HEK293 (cell line): ENCODE data around the gene PRRG1.

Experiments used
- EGR2 ChIP-seq: fragments of 450-650 bp; formaldehyde crosslinking; IDR thresholded peaks from 2 replicates; pipeline ENCODE4 v1.5.1; 2016; ENCODE audit warnings: low read depth, missing biosample characterization, missing genetic modification characterization
- GLI2 ChIP-seq: fragments of 450-650 bp; formaldehyde crosslinking; IDR thresholded peaks from 2 replicates; pipeline ENCODE4; 2017; ENCODE audit warnings: missing biosample characterization, missing genetic modification characterization, low read depth, borderline replicate concordance
- GLIS2 ChIP-seq: fragments of 450-650 bp; formaldehyde crosslinking; IDR thresholded peaks from 2 replicates; pipeline ENCODE4 v1.5.1; 2016; ENCODE audit warnings: missing biosample characterization, missing genetic modification characterization
- IKZF3 ChIP-seq: fragments of 450-650 bp; IDR thresholded peaks from 2 replicates; pipeline ENCODE4 v1.5.0; 2018; ENCODE audit warnings: missing biosample characterization, mild to moderate bottlenecking, missing genetic modification characterization, moderate library complexity
- KLF9 ChIP-seq: fragments of 450-650 bp; formaldehyde crosslinking; IDR thresholded peaks from 2 replicates; pipeline ENCODE4 v1.5.1; 2016; ENCODE audit warnings: missing biosample characterization, missing genetic modification characterization, low read depth
- MYNN ChIP-seq: fragments of 450-650 bp; formaldehyde crosslinking; IDR thresholded peaks from 2 replicates; pipeline ENCODE4 v1.5.1; 2016; ENCODE audit warnings: missing biosample characterization, missing genetic modification characterization, borderline replicate concordance
- OSR2 ChIP-seq: fragments of 450-650 bp; formaldehyde crosslinking; IDR thresholded peaks from 2 replicates; pipeline ENCODE4 v1.5.1; 2016; ENCODE audit warnings: missing biosample characterization, missing genetic modification characterization
- PATZ1 ChIP-seq: fragments of 450-650 bp; formaldehyde crosslinking; IDR thresholded peaks from 2 replicates; pipeline ENCODE4 v1.5.1; 2016; ENCODE audit warnings: missing biosample characterization, missing genetic modification characterization
- PRDM1 ChIP-seq: fragments of 450-650 bp; formaldehyde crosslinking; IDR thresholded peaks from 2 replicates; pipeline ENCODE4; 2016; ENCODE audit warnings: missing biosample characterization, missing genetic modification characterization
- TCF7L2 ChIP-seq: IDR thresholded peaks from 2 replicates; pipeline ENCODE4 v1.6.1; 2011; ENCODE audit warnings: low read depth, mild to moderate bottlenecking, inconsistent platforms, low read length, moderate library complexity, borderline replicate concordance
- TRIM28 ChIP-seq: IDR thresholded peaks from 2 replicates; pipeline ENCODE4 v1.6.1; 2011; ENCODE audit warnings: low read length, control low read depth, borderline replicate concordance
- YY1 ChIP-seq: fragments of 450-650 bp; formaldehyde crosslinking; IDR thresholded peaks from 2 replicates; pipeline ENCODE4 v1.5.1; 2018; ENCODE audit warnings: missing biosample characterization, missing genetic modification characterization
- ZBTB17 ChIP-seq: fragments of 450-650 bp; formaldehyde crosslinking; IDR thresholded peaks from 2 replicates; pipeline ENCODE4 v1.5.1; 2016; ENCODE audit warnings: missing biosample characterization, missing genetic modification characterization
- ZBTB20 ChIP-seq: fragments of 450-650 bp; formaldehyde crosslinking; IDR thresholded peaks from 2 replicates; pipeline ENCODE4 v1.5.1; 2016; ENCODE audit warnings: missing biosample characterization, missing genetic modification characterization
- ZBTB7A ChIP-seq: fragments of 450-650 bp; formaldehyde crosslinking; IDR thresholded peaks from 2 replicates; pipeline ENCODE4 v1.5.1; 2016; ENCODE audit warnings: low read depth, missing biosample characterization, missing genetic modification characterization
- ZNF121 ChIP-seq: fragments of 450-650 bp; formaldehyde crosslinking; IDR thresholded peaks from 2 replicates; pipeline ENCODE4 v1.5.1; 2016; ENCODE audit warnings: missing biosample characterization, missing genetic modification characterization
- ZNF202 ChIP-seq: fragments of 450-650 bp; formaldehyde crosslinking; IDR thresholded peaks from 2 replicates; pipeline ENCODE4 v1.5.1; 2016; ENCODE audit warnings: missing biosample characterization, missing genetic modification characterization, borderline replicate concordance
- ZNF214 ChIP-seq: fragments of 450-650 bp; formaldehyde crosslinking; IDR thresholded peaks from 2 replicates; pipeline ENCODE4 v1.5.1; 2017; ENCODE audit warnings: missing biosample characterization, mild to moderate bottlenecking, missing genetic modification characterization, borderline replicate concordance
- ZNF239 ChIP-seq: fragments of 450-650 bp; formaldehyde crosslinking; IDR thresholded peaks from 2 replicates; pipeline ENCODE4 v1.5.1; 2016; ENCODE audit warnings: missing biosample characterization, missing genetic modification characterization
- ZNF335 ChIP-seq: fragments of 450-650 bp; formaldehyde crosslinking; conservative IDR thresholded peaks from 2 replicates; pipeline ENCODE4 v1.5.1; 2016; ENCODE audit warnings: missing biosample characterization, missing genetic modification characterization
- ZNF473 ChIP-seq: fragments of 450-650 bp; formaldehyde crosslinking; IDR thresholded peaks from 2 replicates; pipeline ENCODE4 v1.5.1; 2017; ENCODE audit warnings: missing biosample characterization, missing genetic modification characterization
- ZNF48 ChIP-seq: fragments of 450-650 bp; formaldehyde crosslinking; IDR thresholded peaks from 2 replicates; pipeline ENCODE4 v1.5.1; 2016; ENCODE audit warnings: missing biosample characterization, missing genetic modification characterization
- ZNF488 ChIP-seq: fragments of 450-650 bp; formaldehyde crosslinking; IDR thresholded peaks from 2 replicates; pipeline ENCODE4 v1.5.1; 2016; ENCODE audit warnings: missing biosample characterization, missing genetic modification characterization
- ZNF530 ChIP-seq: fragments of 450-650 bp; formaldehyde crosslinking; IDR thresholded peaks from 2 replicates; pipeline ENCODE4 v1.5.1; 2016; ENCODE audit warnings: low read depth, missing biosample characterization, missing genetic modification characterization
- ZNF544 ChIP-seq: fragments of 450-650 bp; formaldehyde crosslinking; IDR thresholded peaks from 2 replicates; pipeline ENCODE4 v1.5.0; 2017; ENCODE audit warnings: missing biosample characterization, missing genetic modification characterization
- ZNF623 ChIP-seq: fragments of 450-650 bp; formaldehyde crosslinking; IDR thresholded peaks from 2 replicates; pipeline ENCODE4 v1.5.1; 2016; ENCODE audit warnings: missing biosample characterization, missing genetic modification characterization
- ZNF701 ChIP-seq: fragments of 450-650 bp; formaldehyde crosslinking; IDR thresholded peaks from 2 replicates; pipeline ENCODE4 v1.5.1; 2016; ENCODE audit warnings: missing biosample characterization, missing genetic modification characterization
- ZNF747 ChIP-seq: fragments of 450-650 bp; formaldehyde crosslinking; IDR thresholded peaks from 2 replicates; pipeline ENCODE4 v1.5.1; 2016; ENCODE audit warnings: missing biosample characterization, missing genetic modification characterization
- ZNF76 ChIP-seq: fragments of 450-650 bp; formaldehyde crosslinking; IDR thresholded peaks from 2 replicates; pipeline ENCODE4; 2016; ENCODE audit warnings: low read depth, missing biosample characterization, missing genetic modification characterization, borderline replicate concordance
- ZSCAN16 ChIP-seq: fragments of 450-650 bp; formaldehyde crosslinking; IDR thresholded peaks from 2 replicates; pipeline ENCODE4 v1.5.1; 2016; ENCODE audit warnings: missing biosample characterization, missing genetic modification characterization
- ZSCAN30 ChIP-seq: fragments of 450-650 bp; IDR thresholded peaks from 2 replicates; pipeline ENCODE4 v1.5.1; 2018; ENCODE audit warnings: missing biosample characterization, mild to moderate bottlenecking, missing genetic modification characterization, moderate library complexity
- TF ChIP-seq, protein P1 (sequence below): fragments of 450-650 bp; formaldehyde crosslinking; conservative IDR thresholded peaks from 2 replicates; pipeline ENCODE4 v1.5.1; 2016; ENCODE audit warnings: low read depth, missing biosample characterization, missing genetic modification characterization
- TF ChIP-seq, protein P2 (sequence below): fragments of 450-650 bp; formaldehyde crosslinking; IDR thresholded peaks from 2 replicates; pipeline ENCODE4 v1.5.1; 2016; ENCODE audit warnings: missing biosample characterization, missing genetic modification characterization

PRRG1 gene

GRCh38 chrX:37349221-37350033 is at the start of gene PRRG1 (continued):
- TF ChIP-seq ZBTB7A (no peak), OSR2 (no peak), ZNF488 (tag by site-specific recombination) (no peak), ZNF473 (no peak), ZNF76 (tag by site-specific recombination) (no peak), PATZ1 (tag by site-specific recombination) (no peak; the same call in none of the 2 replicates), YY1 (tag by site-specific recombination) (no peak), ZNF239 (tag by site-specific recombination) (no peak), TCF7L2 (no peak), IKZF3 (tag by site-specific recombination) (peak; percentile 67), ZNF121 (no peak), EGR2 (peak; percentile 80), ZSCAN16 (no peak), PRDM1 (tag by site-specific recombination) (no peak; the same call in 1 of the 2 replicates), ZNF202 (tag by site-specific recombination) (no peak), ZSCAN30 (tag by site-specific recombination) (no peak), ZNF544 (no peak), ZNF335 (peak; percentile 63), ZNF623 (tag by site-specific recombination) (no peak), ZNF214 (tag by site-specific recombination) (no peak), GLIS2 (0 out of 2 replicates have a peak, but pooled peaks have one; percentile 10), MYNN (no peak), ZNF701 (no peak), ZBTB20 (peak; percentile 36; the same call in 1 of the 2 replicates), ZNF530 (no peak), ZBTB17 (tag by site-specific recombination) (peak; percentile 39), ZNF747 (no peak), GLI2 (tag by site-specific recombination) (no peak), TRIM28 (no peak), ZNF48 (tag by site-specific recombination) (no peak), KLF9 (tag by site-specific recombination) (no peak; the same call in 1 of the 2 replicates)
- TF ChIP-seq, protein P1, sequence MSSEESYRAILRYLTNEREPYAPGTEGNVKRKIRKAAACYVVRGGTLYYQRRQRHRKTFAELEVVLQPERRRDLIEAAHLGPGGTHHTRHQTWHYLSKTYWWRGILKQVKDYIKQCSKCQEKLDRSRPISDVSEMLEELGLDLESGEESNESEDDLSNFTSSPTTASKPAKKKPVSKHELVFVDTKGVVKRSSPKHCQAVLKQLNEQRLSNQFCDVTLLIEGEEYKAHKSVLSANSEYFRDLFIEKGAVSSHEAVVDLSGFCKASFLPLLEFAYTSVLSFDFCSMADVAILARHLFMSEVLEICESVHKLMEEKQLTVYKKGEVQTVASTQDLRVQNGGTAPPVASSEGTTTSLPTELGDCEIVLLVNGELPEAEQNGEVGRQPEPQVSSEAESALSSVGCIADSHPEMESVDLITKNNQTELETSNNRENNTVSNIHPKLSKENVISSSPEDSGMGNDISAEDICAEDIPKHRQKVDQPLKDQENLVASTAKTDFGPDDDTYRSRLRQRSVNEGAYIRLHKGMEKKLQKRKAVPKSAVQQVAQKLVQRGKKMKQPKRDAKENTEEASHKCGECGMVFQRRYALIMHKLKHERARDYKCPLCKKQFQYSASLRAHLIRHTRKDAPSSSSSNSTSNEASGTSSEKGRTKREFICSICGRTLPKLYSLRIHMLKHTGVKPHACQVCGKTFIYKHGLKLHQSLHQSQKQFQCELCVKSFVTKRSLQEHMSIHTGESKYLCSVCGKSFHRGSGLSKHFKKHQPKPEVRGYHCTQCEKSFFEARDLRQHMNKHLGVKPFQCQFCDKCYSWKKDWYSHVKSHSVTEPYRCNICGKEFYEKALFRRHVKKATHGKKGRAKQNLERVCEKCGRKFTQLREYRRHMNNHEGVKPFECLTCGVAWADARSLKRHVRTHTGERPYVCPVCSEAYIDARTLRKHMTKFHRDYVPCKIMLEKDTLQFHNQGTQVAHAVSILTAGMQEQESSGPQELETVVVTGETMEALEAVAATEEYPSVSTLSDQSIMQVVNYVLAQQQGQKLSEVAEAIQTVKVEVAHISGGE (tag by site-specific recombination) = no peak; the same call in 1 of the 2 replicates
- TF ChIP-seq, protein P2, sequence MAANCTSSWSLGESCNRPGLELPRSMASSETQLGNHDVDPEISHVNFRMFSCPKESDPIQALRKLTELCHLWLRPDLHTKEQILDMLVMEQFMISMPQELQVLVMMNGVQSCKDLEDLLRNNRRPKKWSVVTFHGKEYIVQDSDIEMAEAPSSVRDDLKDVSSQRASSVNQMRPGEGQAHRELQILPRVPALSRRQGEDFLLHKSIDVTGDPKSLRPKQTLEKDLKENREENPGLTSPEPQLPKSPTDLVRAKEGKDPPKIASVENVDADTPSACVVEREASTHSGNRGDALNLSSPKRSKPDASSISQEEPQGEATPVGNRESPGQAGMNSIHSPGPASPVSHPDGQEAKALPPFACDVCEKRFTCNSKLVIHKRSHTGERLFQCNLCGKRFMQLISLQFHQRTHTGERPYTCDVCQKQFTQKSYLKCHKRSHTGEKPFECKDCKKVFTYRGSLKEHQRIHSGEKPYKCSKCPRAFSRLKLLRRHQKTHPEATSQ (tag by site-specific recombination) = peak; percentile 50; the same call in 1 of the 2 replicates
